Inflammatory macrophage treated with lipopolysaccharide for 1 hour (primary cell): ENCODE results near the gene GPR84.

Experiments used
- DNase-seq, 2 donors: peaks; one replicate each; pipeline ENCODE4 v3.0.0-alpha.2; 2020 to 2022

GPR84 gene

GRCh38 chr12:54390668-54391551, 26.6 kb upstream of the GPR84 start:
- no peak for DNase-seq

- DNase-seq, result no peak
These were observed 25.9 kb upstream of the GPR84 start for GRCh38 chr12:54390176-54390667.

GRCh38 chr12:54389607-54390175, 25.4 kb upstream of the GPR84 start:
- no peak for DNase-seq

GRCh38 chr12:54389134-54389508, 24.8 kb upstream of the GPR84 start:
- DNase-seq, result no peak

- DNase-seq, result no peak
These were observed 24.2 kb upstream of the GPR84 start for GRCh38 chr12:54388237-54389133.

- no peak for DNase-seq
These were observed 22.8 kb upstream of the GPR84 start for GRCh38 chr12:54387114-54387467.

- no peak for DNase-seq
These were observed 22.3 kb upstream of the GPR84 start for GRCh38 chr12:54386403-54387113.

- peak; percentile 75 for DNase-seq
These were observed 21.1 kb upstream of the GPR84 start for GRCh38 chr12:54385251-54385914.

- DNase-seq, result peak; percentile 80 to 88
These were observed 20.3 kb upstream of the GPR84 start, which contains the start of gene ZNF385A for GRCh38 chr12:54384591-54385041. Gene ZNF385A, minus strand, starts transcription at chr12:54384733. Its CDS starts 219 bp downstream, at chr12:54384514.

- DNase-seq, result peak; percentile 91 to 99
These were observed 18.8 kb upstream of the GPR84 start for GRCh38 chr12:54383041-54383609.

GRCh38 chr12:54381136-54381535, 16.9 kb upstream of the GPR84 start:
- no peak for DNase-seq

GRCh38 chr12:54379398-54380201, 15.3 kb upstream of the GPR84 start:
- DNase-seq, result peak; percentile 69 to 94

- DNase-seq, result no peak
These were observed 14.6 kb upstream of the GPR84 start for GRCh38 chr12:54378796-54379397.

GRCh38 chr12:54377797-54378515, 13.7 kb upstream of the GPR84 start:
- DNase-seq, result no peak

- DNase-seq, result no peak
These were observed 12.7 kb upstream of the GPR84 start for GRCh38 chr12:54377007-54377406.

- no peak for DNase-seq
These were observed 12.3 kb upstream of the GPR84 start for GRCh38 chr12:54376596-54376995.

- no peak for DNase-seq
These were observed 10.9 kb upstream of the GPR84 start for GRCh38 chr12:54375259-54375579.

- no peak for DNase-seq
These were observed 10.4 kb upstream of the GPR84 start for GRCh38 chr12:54374562-54375258.
